Measurements from ENCODE around the gene LGR5.

GRCh38 chr12:71405884-71406283 is 33.7 kb upstream of the LGR5 start:
- no peak for TF ChIP-seq EZH2 (IDR thresholded peaks at IDR 0.05; ENCODE audit: insufficient read depth, low read length)
- TF ChIP-seq, protein P1, sequence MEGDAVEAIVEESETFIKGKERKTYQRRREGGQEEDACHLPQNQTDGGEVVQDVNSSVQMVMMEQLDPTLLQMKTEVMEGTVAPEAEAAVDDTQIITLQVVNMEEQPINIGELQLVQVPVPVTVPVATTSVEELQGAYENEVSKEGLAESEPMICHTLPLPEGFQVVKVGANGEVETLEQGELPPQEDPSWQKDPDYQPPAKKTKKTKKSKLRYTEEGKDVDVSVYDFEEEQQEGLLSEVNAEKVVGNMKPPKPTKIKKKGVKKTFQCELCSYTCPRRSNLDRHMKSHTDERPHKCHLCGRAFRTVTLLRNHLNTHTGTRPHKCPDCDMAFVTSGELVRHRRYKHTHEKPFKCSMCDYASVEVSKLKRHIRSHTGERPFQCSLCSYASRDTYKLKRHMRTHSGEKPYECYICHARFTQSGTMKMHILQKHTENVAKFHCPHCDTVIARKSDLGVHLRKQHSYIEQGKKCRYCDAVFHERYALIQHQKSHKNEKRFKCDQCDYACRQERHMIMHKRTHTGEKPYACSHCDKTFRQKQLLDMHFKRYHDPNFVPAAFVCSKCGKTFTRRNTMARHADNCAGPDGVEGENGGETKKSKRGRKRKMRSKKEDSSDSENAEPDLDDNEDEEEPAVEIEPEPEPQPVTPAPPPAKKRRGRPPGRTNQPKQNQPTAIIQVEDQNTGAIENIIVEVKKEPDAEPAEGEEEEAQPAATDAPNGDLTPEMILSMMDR (IDR thresholded peaks at IDR 0.05; ENCODE audit: insufficient read depth, low read depth, low read length), result no peak
